SJSA1 (cell line): ENCODE data around the gene HIF1AN. TPM values are rescaled to one million over a fixed set of nuclear protein-coding genes. Genes with fewer than 3 reads are reported as not detected.

Source experiments
- DNase-seq, 2 experiments: peaks; one replicate each; pipeline ENCODE4 v3.0.0-alpha.2; 2015 to 2020; ENCODE audit warnings: low spot score in 2 of 2, low read depth in 1 of 2
- H3K27ac ChIP-seq: fragments of 250-450 bp; sonication (Bioruptor Pico); 2 replicates; pipeline ENCODE4 v1.5.1; 2020; ENCODE audit warnings: mild to moderate bottlenecking, moderate library complexity
- H3K27me3 ChIP-seq: fragments of 250-450 bp; sonication (Bioruptor Pico); replicated peaks from 2 replicates; pipeline ENCODE4 v1.5.1; 2020; ENCODE audit warnings: mild to moderate bottlenecking, moderate library complexity
- H3K36me3 ChIP-seq: fragments of 250-450 bp; sonication (Bioruptor Pico); 2 replicates; pipeline ENCODE4 v1.5.1; 2020; ENCODE audit warnings: mild to moderate bottlenecking
- H3K4me1 ChIP-seq: fragments of 250-450 bp; sonication (Bioruptor Pico); replicated peaks from 2 replicates; pipeline ENCODE4 v1.6.1; 2021; ENCODE audit warnings: mild to moderate bottlenecking
- H3K4me3 ChIP-seq: fragments of 250-450 bp; sonication (Bioruptor Pico); 2 replicates; pipeline ENCODE4 v1.5.1; 2020; ENCODE audit warnings: mild to moderate bottlenecking
- H3K9me3 ChIP-seq: fragments of 250-450 bp; sonication (Bioruptor Pico); replicated peaks from 2 replicates; pipeline ENCODE4 v1.5.1; 2020; ENCODE audit warnings: mild to moderate bottlenecking
- total RNA-seq: library from RNA; depleted of rRNA; stranded (reverse); fragments of >200 nt; shearing (Covaris generic); gene quantifications from 2 replicates; pipeline ENCODE4 v1.2.3, GENCODE V29; 2014; rRNA removed

The HIF1AN gene
- total RNA-seq, 1 experiment from 2014 or later: 9.5 TPM

- no peak overlapping the region for H3K4me3 ChIP-seq
- H3K36me3 ChIP-seq: no peaks in the 10 kb centered on the region
These were observed 62.4 kb downstream of the HIF1AN start for GRCh38 chr10:100598166-100598565.

GRCh38 chr10:100600218-100600617 lies 64.5 kb downstream of the HIF1AN start:
- Histone ChIP-seq H3K27ac (no peak overlapping the region), H3K9me3 (no peaks in the 10 kb centered on the region), H3K27me3 (0 out of 2 replicates have a peak, but pooled peaks cover 4% of the 10 kb centered on the region), H3K36me3 (no peaks in the 10 kb centered on the region), H3K4me3 (no peak overlapping the region), H3K4me1 (no peaks in the 10 kb centered on the region)
- DNase-seq: no peak

More at GRCh38 chr10:100598166-100598565, 62.4 kb downstream of the HIF1AN start:
- no peak for DNase-seq
- Histone ChIP-seq H3K4me1 (no peaks in the 10 kb centered on the region), H3K27ac (no peak overlapping the region), H3K27me3 (peaks cover 6% of the 10 kb centered on the region; the same call in 1 of the 2 replicates), H3K9me3 (no peaks in the 10 kb centered on the region)

- no peaks in the 10 kb centered on the region for H3K9me3 ChIP-seq
- H3K27me3 ChIP-seq: peaks cover 32% of the 10 kb centered on the region
- H3K27ac ChIP-seq: no peak overlapping the region
- no peak overlapping the region for H3K4me3 ChIP-seq
- H3K4me1 ChIP-seq: no peaks in the 10 kb centered on the region
- H3K36me3 ChIP-seq: no peaks in the 10 kb centered on the region
- DNase-seq: no peak
These were observed 71.7 kb downstream of the HIF1AN start for GRCh38 chr10:100607439-100607838.

Other genes starting within 250 kb of the HIF1AN start
- gene BLOC1S2, start 249.3 kb upstream of the HIF1AN start, total RNA-seq: 34.6 and 47.7 TPM in 2 replicates
- gene PKD2L1, start 205.7 kb upstream of the HIF1AN start, total RNA-seq: not detected in 2 replicates
- gene SCD, start 188.7 kb upstream of the HIF1AN start, total RNA-seq: 37.0 and 41.8 TPM in 2 replicates
- not detected in 2 replicates for gene WNT8B, start 72.9 kb upstream of the HIF1AN start, total RNA-seq
- 1.8 and 2.2 TPM in 2 replicates for gene SEC31B, start 16.1 kb upstream of the HIF1AN start, total RNA-seq
- gene NDUFB8, start 6.1 kb upstream of the HIF1AN start, total RNA-seq: 195 and 280 TPM in 2 replicates
- gene PAX2, start 209.6 kb downstream of the HIF1AN start, total RNA-seq: not detected in 2 replicates